ENCODE data around the gene ASB13.
A peak's percentile ranks its signal among the peaks of the same experiment; 100 is the strongest.
"Not testable (repeated sequence)": the region's sequence is repeated elsewhere in the genome, so short reads cannot be mapped to it uniquely, and the experiment has no call there.

ASB13 gene

DNA sequence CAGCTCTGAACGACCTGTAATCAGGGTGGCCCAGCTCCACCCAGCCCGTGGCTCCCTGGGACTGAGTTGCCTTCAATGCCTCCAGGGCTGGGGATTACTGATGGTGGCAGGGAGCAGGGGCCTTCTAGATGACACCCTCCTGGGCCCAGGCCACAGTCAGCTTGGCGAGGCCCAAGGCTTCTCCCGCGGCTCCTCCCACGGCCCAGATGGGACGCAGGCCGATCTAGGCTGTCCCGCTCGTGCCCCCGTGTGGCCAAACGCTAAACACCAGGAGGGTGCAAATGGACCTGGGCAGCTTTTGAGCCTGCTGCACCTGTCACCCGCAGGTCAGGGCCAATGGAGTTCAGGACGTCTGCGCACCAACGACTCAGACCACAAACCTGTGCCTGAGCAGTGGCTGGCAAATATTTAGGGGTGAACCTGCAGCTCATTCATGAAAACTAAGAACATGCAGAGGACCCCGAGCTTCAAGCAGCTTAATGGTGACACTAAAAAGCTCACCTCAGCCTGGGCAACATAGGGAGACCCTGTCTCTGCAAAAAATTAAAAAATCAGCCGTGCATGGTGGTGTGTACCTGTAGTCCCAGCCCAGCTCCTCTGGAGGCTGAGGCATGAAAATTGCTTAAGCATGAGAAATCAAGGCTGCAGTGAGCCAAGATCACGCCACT is 43.2 kb downstream of the ASB13 start:
- peak; percentile 43 to 52 for DNase-seq

DNA sequence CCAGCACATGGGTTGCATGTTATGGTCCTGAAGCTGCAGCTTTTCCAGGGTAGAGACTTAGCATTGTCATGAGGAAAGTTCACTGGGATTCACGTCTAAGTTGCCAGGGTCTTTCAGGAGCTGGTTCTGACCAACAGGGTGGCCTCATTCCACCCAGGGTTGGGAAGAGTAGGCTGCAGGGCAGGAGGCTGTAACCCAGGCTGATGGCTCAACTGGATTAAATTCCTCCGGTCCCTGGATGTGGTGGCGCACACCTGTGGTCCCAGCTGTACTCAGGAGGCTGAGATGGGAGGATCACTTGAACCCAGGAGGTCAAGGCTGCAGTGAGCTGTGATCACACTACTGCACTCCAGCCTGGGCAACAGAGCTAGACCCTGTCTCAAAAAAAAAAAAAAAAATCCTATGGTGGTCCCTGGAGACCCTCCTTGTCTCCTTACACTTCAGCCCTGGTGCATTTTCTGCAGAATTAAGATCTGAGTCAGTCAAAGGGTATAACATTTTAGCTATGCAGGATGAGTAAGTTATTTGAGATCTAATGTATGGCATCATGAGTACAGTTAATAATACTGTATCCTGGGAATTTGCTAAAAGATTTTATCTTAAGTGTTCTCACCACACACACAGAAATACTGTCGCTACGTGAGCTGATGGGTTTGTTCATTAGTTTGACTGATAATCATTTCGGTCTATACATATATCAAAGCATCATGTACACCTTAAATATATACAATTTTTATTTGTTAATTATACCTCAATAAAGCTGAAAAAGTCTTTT is 44.0 kb downstream of the ASB13 start:
- no peak for DNase-seq

DNA sequence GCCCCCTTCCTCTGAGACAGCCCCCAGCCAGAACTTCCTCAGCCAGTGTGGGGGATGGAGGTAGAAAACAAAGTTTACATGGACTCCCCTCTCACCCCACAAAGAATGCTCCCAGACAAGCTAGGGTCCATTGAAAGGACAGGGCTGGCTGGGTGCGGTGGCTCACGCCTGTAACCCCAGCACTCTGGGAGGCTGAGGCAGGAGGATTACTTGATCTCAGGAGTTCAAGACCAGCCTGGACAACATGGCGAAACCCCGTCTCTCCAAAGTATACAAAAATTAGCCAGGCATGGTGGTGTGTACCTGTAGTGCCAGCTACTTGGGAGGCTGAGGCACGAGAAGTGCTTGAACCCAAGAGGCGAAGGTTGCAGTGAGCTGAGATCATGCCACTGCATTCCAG is 45.0 kb downstream of the ASB13 start:
- not testable (repeated sequence) for DNase-seq

DNA sequence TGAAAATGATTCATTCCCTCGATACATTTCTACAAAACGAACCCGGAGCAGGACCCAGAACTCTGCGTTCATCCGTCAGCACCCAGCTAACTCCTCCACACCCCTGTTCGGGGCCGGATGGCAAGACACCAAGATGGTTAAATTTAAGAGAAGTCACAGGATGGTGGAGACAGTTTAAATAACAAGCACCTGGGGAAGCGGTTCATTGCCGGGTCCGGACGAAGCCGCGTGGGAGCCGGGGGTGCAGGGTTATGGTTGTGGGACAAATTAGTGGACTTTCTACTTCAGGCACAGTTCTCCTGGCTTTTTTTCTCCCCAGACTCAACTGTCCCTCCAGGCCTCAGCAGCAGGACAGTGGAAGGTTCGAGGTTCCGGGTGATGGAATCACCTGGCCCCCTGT is 45.4 kb downstream of the ASB13 start:
- DNase-seq: no peak

DNA sequence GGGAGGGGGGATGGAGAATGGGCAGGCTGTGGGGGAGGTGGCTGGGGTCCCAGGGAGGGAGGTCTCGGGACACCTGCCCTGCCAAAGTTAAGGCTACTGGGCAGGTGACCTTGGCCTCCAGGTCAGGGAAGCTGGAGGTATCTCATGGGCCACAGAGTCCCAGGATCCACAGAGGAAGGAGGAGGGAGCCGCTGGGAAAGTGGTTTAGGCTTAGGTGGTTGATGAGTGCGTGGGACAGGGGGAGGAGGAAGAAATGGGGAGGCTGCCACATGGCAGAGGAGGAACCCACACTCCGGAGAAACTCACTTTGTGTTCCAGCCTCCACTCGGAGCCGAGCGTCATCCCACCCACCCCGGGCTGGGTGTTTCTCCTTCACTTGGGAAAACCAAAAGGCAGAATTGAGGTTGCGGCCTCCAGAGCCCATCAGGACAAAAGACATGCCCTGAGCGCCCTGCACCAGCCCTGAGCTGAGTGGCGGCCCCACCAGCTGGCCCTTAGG is 46.1 kb downstream of the ASB13 start:
- no peak for DNase-seq

DNA sequence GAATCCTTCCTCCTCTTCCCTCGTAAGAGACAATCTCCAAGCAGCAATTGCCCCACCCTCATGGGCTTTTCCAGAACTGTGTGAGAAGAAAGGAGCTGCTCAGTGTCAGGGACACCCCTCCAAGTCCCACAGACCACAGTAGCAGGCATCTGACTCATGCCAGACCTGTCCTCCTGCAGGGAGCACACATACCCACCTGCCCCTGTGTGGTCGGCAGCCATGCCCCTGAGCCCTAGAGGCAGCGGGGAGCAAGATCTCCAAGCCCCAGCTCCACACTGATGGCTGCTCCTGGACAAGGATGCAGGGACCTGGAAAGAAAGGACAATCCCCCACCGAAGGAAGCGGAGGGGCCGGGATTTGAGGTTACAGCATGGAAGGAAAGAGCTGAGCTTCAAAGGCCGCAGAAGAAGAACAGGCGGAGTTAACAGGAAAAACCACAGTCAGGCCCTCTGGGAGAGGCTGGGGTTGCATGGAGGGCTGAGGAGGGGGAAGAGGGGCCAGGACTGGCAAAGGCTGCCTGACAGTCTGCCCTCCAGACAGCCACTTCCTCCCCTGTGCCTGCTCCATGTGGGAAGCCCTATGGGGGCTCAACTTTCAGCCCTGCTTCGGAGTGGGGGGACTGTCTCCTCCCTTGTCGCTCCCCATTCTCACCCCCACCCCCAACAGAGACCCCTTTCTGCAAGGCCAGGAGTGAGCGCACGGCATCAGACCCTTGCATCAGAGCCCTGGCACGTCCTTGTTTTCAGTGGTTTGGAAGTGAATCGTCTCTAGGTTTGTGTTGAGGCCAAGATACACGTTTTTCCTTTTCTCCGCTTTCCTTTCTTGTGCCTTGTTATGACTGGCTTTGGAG is 46.8 kb downstream of the ASB13 start:
- DNase-seq: no peak

DNA sequence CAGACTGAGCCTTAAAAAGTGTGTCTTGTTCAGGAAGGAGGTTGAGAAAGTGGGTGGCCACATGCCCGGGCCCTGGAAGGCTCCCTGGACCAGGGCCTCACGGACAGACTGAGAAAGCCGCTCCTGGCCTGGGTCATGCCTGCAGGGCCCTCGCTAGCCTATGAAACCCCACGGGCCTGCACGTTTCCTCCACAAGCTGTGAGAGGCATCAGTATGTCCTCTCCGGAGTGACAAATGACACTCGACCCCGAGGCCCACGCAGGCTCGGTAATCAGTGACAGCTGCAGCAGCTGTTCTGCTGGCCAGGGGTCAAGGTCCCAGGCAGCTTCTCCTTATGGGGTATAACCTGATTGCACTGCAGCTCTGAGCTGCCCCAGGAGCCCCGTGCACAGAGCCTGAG is 47.6 kb downstream of the ASB13 start:
- DNase-seq: no peak

DNA sequence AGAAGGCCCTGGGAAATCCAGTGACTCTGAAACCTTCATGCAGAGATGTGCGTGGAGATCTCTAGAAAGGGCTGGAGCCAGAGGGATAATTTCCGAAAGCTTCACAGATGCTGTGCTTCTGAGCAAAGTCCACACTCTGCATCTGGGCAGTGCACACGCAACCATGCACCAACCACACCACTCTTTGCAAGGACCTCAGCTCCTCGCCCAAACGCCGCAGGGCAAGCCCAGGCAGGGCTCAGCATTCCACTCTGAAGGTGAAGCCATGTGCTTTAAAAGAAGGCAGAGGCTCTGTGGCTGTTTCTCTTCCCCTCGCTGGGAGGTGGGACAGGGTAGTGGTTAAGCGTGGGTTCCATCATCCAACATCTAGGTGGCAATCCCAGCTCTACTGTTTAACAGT is 48.4 kb downstream of the ASB13 start:
- DNase-seq: no peak

DNA sequence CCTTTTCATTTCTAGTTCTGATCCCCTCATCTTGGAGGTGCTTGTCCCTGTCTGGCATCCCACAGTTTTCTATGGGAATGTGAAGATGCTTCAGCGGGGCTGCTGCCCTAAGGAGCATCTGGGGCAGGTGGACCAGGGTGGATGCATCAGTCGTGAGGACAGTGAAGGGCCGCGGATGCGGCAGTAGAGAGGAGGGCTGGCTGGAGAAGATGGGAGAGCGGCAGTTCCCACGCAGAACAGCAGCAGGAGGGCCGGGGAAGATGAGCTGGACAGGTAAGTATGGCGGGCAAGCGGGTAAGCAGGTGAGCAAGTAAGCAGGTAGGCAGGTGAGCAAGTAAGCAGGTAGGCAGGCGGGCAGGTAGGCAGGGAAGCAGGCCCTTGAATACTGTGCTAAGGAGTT is 48.9 kb downstream of the ASB13 start:
- no peak for DNase-seq

DNA sequence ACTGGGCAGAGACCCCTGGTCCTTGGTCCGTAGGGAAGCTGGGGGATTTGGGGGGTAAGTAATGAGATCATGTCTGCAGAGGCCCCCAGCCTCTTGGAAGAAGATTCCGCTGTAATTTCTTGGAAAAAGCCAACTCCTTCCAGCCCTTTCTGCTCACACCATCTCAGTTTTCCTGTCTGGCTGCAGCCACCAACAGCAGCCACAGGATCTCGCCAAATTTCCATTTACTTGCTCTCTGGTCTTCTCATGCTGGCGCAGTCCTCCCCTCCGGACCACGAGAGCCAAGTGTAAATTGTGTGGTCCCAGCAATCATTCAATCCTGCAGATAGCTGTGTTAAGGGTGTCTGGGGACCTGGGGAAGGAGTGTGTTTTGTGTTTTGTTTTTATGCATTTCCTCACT is 49.6 kb downstream of the ASB13 start:
- DNase-seq: no peak

DNA sequence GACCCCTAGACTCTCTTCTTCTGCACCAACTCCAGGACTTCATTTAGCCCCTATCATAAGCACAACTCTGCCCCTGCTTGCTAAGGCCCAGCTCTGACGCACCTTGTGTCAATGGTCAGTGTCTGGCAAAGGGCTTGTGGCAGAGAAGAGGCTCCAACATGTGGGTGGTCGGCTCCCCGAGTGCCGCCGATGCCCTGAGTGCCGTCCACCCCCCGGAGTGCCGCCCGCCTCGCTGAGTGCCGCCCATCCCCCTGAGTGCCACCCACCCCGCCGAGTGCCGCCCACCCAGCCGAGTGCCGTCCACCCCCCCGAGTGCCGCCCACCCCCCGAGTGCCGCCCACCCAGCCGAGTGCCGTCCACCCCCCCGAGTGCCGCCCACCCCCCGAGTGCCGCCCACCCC is 50.3 kb downstream of the ASB13 start:
- DNase-seq: no peak

DNA sequence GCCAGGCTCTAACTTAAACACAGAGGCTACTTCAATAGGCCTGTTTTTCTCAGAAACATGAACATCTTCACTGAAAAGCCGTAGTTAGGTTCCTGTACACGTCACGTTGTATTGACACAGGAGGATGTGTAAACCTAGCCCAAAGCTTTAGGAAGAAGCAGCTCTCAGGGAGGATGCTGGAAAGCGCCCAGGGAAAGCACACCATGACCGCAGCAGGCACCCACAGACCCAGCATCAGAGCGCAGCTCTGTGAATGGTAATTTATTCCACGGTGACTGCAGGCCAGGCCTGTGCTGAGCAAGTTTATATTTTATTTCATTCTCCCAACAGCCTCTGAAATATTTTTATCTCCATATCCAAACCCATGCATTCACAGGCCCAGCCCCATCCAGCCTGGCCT is 51.1 kb downstream of the ASB13 start:
- no peak for DNase-seq

DNA sequence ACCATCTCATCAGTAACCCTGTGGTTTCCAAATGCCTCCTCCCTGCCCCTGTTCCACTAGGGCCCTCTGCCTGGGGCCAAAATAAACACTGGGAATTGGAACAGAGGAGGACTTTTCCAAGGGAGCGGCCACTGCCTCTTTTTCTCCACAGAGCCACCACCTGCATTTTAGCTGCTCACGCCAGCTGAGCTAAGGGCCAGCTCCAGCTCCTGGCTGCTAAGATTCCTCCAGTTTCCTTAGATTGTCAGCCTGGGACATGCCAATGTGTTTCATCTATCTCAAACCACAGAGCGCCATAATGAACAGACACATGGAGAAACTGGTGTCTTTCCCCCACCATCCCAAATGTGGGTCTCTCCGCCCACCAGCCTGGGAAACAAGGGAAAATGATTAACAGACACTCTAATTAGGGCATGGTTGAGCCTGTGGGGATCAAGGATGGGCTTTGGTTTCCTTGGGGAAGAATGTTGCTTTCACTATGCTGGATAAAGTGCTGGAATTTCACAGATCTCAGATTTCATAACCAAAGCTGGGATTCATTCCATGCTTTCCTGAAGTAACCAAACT is 52.2 kb downstream of the ASB13 start:
- no peak for DNase-seq

DNA sequence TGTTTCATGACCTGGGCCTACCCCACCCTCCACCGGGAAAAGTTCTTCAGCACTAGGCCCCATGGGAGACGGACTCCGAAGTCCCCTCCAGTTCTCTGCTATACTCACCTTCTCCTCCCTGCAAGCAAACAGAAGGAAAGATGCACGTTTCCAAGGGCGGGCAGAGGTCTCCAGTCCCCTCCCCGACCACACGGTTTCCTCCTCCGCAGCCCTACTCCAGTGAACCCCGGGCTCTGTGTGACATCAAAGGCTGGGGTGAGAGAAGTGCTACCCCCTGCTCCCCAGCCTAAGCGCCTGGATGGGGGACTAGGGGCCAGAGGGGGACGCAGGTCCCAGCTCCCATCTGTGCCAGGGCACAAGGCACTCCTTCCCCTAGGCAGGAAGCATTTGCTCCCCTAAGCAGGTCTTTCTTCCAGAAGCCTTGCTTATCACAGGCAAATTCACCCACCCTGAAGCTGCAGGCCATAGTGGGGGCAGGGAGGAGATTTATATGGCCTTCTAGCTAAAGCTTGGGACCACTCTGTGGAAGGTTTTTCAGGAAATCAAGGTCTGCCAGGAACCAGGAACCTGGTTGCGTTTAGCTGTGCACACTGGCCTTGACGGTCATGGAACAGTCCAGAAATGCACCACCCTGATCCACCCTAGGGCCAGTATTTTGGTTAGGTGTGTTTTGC is 52.8 kb downstream of the ASB13 start:
- DNase-seq: no peak

DNA sequence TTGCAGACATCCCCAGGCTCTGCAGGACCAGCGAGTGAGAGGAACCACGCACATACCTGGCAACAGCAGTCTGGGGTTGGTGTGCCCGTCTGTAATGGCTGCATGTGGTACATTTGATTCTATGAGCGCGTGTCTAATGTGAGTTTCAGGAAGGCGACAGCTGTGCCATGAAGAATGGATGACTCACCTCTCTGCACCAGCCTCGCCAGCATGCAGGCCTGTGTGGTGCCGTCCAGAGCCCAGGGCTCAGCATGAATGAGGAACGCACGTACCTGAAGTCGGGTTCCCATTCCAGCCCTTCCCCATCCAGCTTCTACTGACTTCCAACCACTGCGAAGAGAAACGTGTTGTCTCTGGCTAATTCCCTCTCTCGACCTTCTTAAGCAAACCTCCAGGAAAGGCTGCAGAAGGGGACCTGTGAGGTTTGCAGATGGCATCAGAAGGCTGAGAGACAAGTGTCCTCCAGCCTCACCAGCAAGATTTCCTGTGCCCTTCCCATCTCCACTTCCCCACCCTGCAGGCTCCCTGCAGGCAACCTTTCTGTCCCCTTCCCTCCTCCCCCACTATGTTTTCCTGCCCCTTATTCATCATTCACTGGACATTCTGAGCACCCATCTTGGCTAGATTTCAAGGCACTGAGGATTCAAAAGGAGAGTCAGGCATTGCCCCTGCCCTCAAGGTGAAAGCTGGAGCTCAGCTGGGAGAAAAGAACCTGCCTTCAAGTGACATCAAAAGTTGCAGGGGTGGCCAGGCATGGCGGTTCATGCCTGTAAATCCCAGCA is 54.3 kb downstream of the ASB13 start:
- DNase-seq: no peak

DNA sequence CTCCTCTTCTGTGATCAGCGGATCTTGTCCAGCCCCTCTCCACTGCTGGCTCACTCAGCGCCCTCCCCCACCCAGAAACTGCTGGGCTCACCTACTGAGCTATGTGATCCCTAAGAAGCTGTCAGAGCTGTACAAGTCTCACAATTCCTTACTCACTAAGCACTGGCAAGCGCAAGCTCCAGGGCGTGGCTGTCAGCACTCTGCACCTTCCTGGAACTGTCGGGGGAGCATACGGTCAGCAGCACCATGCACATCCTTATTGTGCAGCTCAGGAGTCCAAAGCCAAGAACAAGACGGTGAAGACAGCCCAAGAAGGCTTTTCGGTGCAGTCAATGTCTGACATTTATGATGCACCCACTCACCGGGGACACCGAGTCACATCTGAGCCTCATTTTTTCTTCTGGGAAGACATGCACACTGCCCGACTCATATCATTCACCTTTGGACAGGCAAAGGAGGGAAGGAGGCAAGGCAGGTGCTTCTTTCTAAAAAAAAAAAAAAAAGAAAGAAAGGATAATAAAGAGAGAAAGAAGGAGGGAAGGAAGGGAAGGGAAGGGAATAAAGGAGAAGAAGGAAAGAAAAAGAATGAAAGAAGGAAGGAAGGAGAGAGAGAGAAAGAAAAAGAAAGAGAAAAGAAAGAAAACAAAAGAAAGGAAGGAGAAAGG is 56.3 kb downstream of the ASB13 start:
- no peak for DNase-seq

DNA sequence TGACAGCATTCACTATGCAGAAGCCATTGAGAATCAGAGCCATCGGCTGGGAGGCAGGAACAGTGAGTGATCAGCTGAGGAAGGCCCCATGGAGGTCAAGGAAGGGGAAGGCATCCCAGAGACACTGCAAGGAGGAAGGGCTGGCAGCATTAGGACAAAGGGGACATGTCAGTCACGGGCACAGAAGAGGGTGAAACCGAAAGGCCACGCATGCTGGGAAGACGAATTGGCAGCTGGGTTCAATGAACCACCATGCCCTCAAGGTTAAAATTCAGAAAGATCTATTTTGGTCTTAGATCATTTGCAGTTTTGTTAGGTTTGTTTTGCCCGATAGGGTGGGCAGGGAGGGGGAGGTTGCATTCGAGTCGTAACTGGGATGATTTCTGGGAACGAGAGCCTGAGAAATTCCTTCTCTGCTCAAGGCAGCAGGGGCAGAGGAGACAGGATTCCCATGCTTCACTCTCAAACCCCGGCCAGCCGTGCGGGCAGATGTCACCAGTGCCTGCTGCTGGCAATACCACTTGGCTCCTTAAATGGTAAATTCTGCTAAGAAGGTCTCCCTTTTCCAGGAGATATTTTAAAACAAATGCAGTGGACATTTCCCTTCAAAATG is 57.7 kb downstream of the ASB13 start:
- DNase-seq: no peak

DNA sequence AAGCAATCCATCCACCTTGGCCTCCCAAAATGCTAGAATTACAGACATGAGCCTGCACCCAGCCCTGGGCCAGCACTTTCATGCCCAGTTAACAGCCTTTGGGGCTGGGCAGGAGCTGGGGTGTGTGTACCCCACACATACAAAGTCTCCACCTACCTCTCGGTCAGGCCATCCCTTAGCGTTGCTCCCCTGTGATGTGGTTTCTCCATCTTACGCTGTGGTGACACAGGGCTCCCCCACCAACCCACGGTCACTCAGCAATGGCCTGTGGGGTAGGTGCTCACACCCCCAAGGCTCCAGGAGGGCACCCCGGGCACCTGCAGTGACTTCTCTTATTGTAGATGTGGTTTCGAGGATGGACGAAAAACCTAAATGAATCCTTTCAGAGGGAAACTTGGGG is 58.8 kb downstream of the ASB13 start:
- DNase-seq: no peak

DNA sequence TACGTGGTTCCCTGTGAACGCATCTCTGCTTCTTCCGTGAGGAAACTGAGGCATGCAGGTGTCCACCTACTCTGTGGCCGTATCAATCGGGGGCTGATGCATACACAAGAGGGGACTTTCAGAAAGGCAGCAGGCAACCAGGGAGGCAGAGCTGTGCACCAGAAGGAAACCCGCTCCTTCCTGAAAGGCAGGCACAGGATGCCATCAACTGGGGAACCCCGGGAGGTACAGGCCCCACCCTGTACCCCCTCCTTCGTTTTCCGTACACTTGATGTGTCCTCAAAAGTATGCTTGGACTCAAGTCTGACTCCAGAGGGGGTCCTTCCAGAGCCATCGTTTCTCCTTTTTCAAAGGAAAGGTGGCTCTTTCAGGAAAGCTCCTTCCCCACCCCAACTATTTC is 59.5 kb downstream of the ASB13 start:
- no peak for DNase-seq

DNA sequence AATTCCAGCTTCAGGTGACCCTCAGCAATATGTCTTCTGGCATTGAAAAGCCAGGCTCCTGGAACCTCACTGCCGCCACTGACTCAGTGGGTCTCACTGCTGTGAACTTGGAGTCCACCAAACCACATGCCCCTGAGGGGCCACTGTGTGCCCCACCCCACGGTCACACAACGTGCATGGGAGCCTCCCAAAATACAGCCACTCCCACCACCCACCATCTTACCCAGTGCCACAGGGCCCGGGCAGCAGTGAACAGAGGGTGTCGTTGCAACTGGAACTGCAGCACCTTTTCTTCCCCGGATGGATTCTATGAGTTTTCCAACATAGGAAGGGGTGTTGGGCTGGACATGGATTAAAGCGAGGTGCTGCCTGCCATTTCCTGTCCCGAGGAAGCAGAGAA is 60.1 kb downstream of the ASB13 start:
- DNase-seq: no peak

DNA sequence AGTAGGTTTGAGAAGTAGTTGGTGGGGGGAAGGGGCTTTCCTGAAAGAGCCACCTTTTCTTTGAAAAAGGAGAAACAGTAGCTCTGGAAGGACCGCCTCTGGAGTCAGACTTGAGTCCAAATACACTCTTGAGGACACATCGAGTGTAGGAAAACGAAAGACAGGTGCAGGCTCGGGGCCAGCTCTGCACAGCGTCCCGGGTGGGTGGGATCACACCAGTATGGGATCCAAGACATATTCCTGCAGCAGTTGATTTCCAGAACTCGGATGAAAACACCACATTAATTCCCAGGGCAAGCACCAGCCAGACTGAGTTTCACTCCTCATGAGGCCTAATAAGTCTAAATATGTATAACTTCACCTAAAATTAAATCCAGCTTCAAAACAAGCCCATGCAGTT is 61.4 kb downstream of the ASB13 start:
- DNase-seq: no peak
